RPMI7951 (cell line): ENCODE data around the gene TMC8. TPM values are rescaled to one million over a fixed set of nuclear protein-coding genes. Genes with fewer than 3 reads are reported as not detected.
"Not testable (repeated sequence)": the region's sequence is repeated elsewhere in the genome, so short reads cannot be mapped to it uniquely, and the experiment has no call there.

Experiments used
- DNase-seq: peaks from one replicate; pipeline ENCODE4 v3.0.0-alpha.2; 2012; ENCODE audit warnings: low read depth
- total RNA-seq: library from RNA; depleted of rRNA; stranded (reverse); fragments of >200 nt; shearing (Covaris generic); gene quantifications from 2 replicates; pipeline ENCODE4 v1.2.3, GENCODE V29; 2014; rRNA removed

TMC8 gene, protein sequence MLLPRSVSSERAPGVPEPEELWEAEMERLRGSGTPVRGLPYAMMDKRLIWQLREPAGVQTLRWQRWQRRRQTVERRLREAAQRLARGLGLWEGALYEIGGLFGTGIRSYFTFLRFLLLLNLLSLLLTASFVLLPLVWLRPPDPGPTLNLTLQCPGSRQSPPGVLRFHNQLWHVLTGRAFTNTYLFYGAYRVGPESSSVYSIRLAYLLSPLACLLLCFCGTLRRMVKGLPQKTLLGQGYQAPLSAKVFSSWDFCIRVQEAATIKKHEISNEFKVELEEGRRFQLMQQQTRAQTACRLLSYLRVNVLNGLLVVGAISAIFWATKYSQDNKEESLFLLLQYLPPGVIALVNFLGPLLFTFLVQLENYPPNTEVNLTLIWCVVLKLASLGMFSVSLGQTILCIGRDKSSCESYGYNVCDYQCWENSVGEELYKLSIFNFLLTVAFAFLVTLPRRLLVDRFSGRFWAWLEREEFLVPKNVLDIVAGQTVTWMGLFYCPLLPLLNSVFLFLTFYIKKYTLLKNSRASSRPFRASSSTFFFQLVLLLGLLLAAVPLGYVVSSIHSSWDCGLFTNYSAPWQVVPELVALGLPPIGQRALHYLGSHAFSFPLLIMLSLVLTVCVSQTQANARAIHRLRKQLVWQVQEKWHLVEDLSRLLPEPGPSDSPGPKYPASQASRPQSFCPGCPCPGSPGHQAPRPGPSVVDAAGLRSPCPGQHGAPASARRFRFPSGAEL
- total RNA-seq: not detected in 2 replicates

DNA sequence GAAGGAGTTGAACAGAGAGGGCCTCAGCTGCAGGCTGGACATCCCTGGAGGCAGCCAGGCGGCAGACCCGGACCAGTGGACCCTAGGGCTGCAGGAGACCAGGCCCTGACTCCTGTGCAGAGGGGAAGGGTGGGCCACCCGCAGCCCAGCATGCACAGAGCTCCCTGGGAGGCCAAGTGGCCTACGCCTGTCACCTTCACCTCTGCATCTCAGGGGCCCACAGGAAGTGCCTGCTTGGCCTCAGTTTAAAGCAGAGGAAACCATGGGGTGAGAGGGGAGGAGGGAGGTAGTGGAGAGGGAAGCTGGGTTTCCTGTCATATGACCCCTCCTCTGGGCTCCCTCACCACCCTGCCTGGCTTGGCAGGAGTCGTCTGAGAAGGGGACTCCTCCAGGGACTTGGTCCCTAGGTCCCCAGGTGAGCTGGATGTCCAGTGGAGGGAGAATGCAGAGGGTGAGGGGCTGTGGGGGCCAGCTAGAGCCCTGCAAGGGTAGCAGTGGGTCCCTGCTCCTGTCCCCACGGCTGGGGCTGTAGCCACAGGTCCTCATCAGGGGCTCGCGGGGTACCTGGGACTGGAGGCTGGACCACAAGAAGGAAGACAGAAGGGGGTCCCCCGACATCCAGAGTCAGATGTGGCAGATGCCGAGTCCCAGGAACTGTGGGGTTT lies at the start of gene TMC8:
Gene TMC8 (plus strand): TSS at position 335 of the 665 bp plus-strand sequence. CDS start 818 bp downstream, outside the sequence.
- DNase-seq: no peak

DNA sequence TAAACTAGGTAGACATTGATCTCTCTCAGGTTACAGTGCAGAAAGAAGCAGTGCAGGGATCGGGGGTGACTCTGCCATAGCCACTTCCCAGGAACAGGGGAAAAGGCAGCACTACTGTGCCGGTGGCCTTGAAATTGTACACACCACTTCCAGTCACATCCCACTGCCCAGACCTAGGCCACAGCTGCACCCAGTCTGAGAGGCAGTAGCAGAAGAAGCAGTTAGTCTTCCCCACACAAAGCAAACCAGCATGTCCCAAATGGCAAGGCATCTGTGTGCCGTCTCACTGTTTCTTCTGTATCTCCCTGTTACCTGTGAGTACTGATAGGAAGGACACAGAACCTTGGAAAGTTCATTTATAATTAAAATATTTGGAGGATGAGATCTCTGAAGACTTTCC lies 49.0 kb upstream of the TMC8 start:
- DNase-seq: no peak

DNA sequence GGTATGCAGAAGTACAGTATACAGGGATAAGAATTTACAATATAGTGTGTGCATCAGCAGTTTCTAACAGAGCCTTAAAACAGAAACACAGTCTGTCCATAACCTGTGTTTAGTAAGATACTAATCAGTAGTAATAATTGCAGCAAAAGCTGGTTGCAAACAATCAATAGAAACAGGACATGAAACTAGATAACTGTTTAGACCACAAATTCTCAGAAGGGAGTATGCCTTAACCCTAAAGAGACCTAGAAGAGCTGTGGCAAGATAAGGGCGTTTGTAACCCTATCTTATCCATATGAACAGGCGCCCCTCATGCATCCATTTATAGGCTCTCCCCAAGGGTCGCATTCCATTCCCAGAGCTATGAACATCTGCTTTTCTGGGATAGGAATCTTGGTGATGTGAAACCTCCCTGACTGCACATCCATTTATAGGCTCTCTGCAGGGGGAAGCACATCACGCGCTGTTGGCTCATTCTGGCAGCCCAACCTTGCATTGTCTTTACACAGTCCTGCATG lies 48.2 kb upstream of the TMC8 start:
- DNase-seq: not testable (repeated sequence)

DNA sequence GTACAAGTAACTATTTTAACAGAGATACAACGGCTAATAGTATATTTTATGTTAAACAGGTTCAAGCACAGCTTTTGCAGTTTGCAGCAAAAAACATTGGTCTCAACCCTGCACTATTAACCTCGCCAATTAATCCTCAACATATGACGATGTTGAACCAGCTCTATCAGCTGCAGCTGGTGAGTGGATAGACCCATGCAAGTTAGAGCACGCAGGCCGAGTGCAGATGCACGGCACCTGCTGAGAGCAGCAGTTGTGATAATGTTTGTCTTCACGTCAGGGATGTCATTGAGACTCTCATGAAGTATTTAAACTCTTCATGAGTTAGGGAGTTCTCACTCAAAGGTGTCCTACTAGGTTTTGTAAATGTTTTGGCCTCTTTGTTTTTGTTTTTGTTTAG lies 47.6 kb upstream of the TMC8 start:
- no peak for DNase-seq

DNA sequence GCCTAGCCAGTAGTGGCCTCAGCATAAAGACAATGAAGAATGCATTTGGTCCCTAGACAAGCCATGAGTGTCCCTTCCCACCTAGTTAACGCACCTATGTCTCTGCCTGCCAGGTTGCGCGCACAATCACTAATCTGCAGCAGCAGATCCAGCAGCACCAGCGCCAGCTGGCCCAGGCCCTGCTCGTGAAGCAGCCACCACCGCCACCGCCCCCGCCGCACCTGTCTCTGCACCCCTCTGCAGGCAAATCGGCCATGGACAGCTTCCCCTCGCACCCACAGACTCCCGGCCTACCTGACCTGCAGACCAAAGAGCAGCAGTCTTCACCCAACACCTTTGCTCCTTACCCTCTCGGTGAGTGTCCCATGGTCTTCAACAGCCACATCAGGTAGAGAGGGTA lies 43.8 kb upstream of the TMC8 start:
- no peak for DNase-seq

DNA sequence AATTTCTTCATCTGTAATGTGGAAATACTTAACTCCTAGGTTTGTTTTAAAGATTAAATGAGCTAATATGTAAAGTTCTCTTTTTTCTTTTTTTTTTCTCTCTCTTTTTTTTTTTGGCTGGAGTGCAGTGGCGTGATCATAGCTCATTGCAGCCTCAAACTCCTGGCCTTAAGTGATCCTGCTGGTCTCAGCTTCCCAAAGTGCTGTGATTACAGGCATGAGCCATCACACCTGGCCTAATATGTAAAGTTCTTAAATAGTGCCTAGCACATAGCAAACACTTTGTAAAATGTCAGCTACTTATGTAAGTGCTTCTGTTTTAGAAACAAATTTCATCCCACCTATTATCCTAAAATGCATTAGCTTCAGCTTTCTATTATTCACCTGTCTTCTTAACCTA lies 42.0 kb upstream of the TMC8 start:
- DNase-seq: no peak

DNA sequence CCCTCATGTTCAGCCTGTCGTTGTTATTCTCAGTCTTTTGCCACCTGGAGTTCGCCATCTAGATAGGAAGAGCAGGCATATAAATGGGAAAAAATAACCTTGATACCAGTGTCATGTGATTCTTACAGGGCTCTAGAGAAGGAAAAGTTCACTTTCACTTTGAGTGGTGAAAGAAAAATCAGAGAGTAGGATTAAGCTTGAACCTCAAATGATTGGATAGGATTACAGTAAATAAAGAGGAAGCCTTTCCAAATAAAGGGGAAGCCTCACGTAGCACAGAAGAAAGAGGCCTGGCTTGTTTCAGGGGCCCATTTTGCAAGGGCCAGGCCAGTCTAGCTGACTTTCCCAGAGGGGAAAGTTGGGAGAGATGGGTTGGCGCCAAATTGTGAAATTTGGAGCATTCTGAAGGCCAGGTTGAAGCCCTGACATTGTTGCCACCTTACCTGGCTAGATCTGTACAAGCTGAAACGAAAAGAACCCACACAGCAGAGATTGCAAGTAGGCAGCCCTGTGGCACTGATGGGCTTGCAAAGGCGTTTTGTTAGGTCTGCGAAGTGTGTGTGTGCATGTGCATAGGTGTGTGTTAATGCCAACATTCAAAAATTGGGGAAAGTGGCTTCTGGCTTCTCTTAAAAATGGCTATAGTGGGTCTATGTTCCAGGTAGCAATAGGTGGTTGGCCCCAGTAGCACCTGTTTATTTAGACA lies 40.8 kb upstream of the TMC8 start:
- DNase-seq: no peak

DNA sequence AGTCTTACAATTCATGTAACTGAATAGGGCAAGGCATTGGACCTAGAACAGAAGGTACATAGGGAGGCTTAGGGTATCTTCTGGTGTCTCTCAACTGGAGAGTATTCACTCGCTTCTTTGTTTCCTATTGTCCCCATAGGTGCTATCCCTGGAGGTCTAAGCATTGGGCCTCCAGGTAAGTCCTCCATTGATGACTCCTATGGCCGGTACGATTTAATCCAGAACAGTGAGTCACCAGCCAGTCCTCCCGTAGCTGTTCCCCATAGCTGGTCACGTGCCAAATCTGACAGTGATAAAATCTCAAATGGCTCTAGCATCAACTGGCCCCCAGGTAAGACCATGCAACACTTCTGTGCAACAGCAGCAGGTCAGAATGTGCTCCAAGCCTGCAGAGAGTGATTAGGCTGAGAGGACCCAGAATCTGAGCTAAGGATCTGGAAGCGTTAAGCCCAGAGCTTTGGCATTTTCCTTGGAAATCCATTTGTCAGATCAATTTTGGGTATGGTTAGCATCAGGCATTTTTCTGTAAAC lies 37.7 kb upstream of the TMC8 start:
- no peak for DNase-seq

DNA sequence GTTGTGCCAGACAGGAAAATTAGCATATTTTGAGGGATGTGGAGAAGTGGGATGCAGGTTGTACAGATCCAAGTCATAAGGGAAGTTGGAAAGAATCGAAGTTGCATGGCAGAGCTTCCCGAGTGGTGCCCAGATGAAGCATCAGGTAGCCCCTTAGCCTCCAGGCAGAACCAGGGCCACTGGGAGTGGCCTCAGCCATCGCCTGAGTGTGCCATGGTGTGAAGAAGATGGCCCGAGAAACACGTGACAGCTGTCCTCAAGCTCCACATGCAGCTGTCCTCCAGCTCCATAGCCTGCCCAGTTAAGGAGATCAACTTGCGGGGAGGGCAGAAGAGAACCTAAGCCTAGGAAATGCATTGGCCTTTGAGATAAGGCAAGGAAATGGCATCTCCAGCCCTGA lies 35.5 kb upstream of the TMC8 start:
- no peak for DNase-seq

DNA sequence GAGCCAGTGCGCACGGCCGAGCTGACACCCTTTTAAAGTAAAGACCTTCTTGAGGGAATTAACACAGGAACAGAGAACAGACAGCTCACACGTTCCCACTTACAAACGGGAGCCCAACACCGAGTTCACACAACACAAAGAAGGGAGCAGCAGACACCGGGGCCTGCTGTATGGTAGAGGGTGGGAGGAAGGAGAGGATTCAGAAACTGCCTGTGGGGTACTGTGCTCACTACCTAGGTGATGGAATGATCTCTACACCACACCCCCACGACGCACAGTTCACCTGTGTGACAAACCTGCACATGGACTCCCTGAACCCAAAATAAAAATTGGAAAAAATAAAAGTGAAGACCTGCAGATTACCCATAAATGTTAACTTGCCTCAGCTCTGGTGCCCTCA lies 34.5 kb upstream of the TMC8 start:
- no peak for DNase-seq

DNA sequence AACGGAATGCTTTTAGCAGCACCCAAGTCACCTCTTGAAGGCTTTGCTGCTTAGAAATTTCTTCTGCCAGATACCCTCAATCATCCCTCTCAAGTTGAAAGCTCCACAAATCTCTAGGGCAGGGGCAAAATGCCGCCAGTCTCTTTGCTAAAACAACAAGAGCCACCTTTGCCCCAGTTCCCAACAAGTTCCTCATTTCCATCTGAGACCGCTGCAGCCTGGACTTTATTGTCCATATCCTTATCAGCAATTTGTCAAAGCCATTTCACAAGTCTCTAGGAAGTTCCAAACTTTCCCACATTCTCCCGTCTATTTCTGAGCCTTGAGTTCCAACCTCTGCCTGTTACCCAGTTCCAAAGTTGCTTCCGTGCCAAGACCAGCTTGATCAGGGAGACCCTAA lies 29.5 kb upstream of the TMC8 start:
- DNase-seq: no peak

DNA sequence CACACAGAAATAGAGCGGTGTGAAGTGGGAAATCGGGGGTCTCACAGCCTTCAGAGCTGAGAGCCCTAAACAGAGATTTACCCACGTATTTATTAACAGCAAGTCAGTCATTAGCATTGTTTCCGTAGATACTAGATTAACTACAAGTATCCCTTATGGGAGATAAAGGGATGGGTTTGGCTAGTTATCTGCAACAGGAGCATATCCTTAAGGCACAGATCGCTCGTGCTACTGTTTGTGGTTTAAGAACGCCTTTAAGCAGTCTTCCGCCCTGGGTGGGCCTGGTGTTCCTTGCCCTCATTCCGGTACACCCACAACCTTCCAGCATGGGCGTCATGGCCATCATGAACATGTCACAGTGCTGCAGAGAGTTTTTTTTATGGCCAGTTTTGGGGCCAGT lies 29.0 kb upstream of the TMC8 start:
- no peak for DNase-seq

DNA sequence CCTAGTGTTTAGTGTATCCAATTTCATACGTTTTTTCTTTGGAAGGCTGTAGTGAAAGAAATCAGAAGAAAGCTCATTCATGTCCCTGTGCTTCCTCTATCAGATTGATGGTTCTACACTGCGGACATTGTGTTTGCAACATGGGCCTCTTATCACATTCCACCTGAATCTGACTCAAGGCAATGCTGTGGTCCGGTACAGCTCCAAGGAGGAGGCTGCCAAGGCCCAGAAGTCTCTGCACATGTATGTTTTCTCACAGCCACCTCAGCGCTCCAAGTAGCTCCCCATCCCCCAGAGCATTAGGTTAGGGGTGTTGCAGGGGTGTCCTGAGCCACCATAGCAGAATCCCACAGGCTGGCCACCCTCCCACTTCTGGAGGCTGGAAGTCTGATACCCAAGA lies 27.3 kb upstream of the TMC8 start:
- DNase-seq: no peak

DNA sequence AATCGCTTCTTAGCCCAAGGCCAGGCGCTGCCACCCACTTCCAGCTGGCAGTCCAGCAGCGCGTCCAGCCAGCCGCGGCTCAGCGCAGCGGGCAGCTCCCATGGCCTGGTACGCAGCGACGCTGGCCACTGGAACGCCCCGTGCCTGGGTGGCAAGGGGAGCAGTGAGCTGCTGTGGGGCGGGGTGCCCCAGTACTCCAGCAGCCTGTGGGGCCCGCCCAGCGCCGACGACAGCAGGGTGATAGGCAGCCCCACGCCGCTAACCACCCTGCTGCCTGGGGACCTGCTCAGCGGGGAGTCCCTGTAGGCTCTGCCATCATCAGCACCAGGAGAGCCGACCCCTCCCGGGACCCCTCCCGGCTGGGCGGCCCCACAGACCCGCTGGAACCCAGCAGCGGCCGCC lies 26.0 kb upstream of the TMC8 start:
- DNase-seq: no peak

DNA sequence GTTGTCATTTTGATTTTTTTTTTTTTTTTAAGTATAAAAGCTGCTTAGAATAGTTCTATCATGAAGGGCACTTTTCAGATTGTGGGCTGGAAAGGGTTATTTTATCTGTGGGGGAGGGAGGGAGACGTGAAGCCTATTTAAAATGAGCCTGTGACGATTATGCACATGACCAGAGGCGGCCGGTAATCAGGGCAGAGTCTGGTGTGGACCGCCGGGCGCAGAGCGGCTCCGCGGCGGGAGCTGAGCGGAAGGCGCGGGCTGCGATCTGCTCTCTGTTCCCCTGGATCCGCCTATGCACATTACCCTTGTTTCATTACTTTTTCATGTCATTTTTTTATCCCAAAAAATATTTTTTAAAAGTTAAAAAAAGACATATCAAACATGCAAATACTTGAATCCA lies 25.5 kb upstream of the TMC8 start:
- DNase-seq: peak; percentile 8

DNA sequence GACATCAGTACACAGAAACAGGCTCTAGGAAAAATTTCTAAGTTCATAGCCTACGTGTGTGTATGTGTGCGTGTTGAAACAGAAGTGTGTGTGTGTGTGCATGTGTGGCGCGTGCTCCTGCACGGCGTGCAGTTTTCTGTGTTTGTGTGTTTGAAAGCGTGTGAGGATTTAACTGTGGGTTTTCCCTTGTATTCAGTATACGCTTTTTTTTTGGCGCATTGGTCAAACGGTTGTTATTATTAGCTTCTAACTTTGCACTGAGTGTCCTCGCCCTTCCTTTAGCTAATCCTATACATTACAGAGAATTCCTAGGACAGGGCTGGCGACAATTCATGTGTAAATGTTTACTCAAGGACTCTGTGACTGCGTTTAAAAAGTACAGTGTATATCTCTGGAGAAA lies 25.0 kb upstream of the TMC8 start:
- no peak for DNase-seq

DNA sequence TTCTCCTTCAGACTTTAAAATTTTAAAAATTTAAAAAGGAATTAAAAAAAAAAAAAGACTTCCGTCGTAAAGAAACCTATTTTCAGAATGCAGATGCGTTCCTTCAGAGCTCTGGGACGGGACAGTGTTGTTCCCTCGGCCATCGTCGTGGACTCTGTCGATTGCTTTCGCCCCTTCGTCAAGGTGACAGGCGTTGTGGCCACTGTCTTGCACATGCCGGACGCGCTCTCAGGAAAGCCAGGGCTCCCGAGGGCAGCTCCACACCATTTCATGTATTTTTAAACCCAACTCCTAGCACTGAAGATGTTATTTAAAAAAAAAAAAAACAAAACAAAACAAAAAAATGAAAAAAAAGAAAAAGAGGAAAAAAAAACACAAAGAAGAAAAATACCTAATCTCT lies 24.4 kb upstream of the TMC8 start:
- no peak for DNase-seq

DNA sequence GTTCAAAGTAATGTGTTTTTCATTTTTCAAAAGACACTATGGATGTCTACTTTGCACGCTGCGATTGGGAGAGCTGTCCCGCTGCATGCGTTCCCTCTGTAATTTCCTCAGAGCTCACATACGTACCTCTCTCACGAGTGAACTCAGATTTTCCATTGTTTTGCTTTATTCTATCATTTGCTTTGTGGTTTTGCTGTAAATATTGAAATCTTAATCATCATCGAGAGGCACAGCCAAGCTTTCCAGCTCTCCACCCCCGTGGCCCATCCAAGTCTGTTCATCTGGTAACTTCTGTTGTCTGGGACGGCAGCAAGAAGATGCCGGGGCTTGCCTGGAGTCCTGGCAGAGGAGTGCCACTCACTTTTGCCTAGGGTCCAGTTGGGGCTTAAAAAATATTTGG lies 23.1 kb upstream of the TMC8 start:
- DNase-seq: no peak

DNA sequence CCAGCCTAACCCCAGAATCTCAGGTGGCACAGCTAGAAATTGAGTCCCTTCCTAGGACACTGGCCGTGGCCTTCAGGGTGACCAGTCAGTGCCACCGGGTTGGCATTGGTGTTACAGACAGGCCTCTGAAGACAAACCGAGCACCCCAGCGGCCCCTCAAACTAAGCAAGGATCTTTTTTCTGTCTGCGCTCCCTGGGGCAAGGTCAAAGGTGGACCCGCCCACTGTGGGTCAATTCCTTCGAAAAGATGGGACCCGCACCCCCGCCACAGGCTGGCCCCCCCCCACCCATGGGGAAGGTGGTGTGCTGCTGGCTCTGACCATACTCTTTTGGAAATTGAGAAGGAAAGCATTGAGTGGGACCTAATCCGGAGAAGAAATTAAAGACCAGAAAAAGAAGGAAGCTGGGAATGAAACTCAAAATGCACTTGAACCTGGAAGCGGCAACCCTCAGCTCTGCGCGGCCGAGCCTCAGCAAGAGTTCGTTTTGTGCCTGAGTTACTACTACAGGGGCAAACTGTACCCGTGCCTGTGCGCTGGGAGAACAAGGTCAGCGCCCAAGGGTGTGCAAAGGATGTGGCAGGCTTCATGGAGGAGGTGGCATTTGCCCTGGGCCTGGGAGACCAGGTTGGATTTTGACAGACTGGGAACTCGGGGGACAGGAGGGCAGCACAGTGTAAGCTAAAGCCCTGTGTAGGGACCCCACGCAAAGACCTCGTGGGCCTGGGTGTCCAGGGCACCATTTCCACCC lies 22.4 kb upstream of the TMC8 start:
- DNase-seq: no peak

DNA sequence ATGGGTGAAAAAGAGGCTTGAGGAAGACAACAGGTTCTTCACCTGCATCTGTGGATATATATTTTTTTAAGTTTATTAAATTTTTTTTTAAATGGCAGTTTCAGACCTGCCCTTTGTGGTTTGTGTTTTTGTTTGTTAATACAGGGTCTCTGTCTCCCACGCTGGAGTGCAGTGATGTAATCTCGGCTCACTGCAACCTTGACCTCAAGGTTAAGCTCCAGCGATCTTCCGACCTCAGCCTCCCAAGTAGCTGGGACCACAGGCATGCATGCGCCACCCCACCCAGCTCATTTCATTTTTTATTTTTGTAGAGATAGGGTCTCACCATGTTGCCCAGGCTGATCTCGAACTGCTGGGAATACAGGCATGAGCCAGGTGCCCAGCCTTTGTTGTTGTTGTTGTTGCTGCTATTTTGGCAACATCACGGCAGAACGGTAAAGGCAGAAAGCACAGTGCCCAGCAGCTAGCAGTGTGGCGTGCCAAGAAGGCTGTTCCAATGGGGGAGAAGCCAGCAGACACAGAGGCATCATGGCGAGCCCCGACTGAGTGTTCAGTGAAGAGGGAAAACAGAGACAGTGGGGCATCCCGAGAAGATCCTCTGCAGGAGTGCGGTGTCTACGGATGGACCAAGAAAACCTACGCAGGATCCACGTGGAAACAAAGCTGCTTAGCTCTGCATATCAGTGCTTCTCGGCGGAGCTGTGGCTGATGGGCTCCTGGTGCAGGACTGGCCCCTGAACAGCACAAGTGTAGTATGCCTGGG lies 21.7 kb upstream of the TMC8 start:
- DNase-seq: no peak
